Sciatic nerve (tissue), 2 donors: ENCODE results near the gene EOLA2. TPM values are rescaled to one million over a fixed set of nuclear protein-coding genes. Genes with fewer than 3 reads are reported as not detected.
"Not testable (repeated sequence)": the region's sequence is repeated elsewhere in the genome, so short reads cannot be mapped to it uniquely, and the experiment has no call there.

Experiments
- ATAC-seq: fragments of 200-7000 bp; cut with Tn5 transposase; one replicate; pipeline ENCODE4 v1.9.1; 2020; ENCODE audit warnings: mild to moderate bottlenecking, moderate library complexity
- DNase-seq: peaks from one replicate; pipeline ENCODE4 v3.0.0-alpha.2; 2020; ENCODE audit warnings: low spot score
- intact Hi-C: fragments of 100-400 bp; cut with DNase I; formaldehyde crosslinking; loops from one replicate; pipeline ENCODE4 v1.14.2; 2022
- total RNA-seq: library from RNA; stranded (reverse); fragmentation: NEBNext Ultra II Directional; extraction: Animal tissue kit (Norgen Biotek cat#: 25700); gene quantifications from one replicate; pipeline ENCODE4 v1.2.1, GENCODE V29; 2021
- donor health status: DM: no; HTN: no; CAD: no.
- donor health status: DM: no; HTN: no; CAD: no.

Gene EOLA2
- total RNA-seq, 1 donor from 2014 or later, result 24.5 TPM

- ATAC-seq, result no peak
- no peak for DNase-seq
- intact Hi-C loops, result no loop called here
These were observed 39.7 kb downstream of the EOLA2 start for GRCh38 chrX:149898554-149898953.

- intact Hi-C loops, ATAC-seq: not testable (repeated sequence)
These were observed 47.5 kb downstream of the EOLA2 start for GRCh38 chrX:149890828-149891227.

More at GRCh38 chrX:149890828-149891227, 47.5 kb downstream of the EOLA2 start:
- not testable (repeated sequence) for DNase-seq

Other genes with a start within 250 kb of the EOLA2 start
- gene MAGEA11, start 226.4 kb downstream of the EOLA2 start, total RNA-seq, result not detected
- gene HSFX1, start 164.4 kb downstream of the EOLA2 start, total RNA-seq, result 2.9 TPM
- gene MAGEA9, start 156.6 kb downstream of the EOLA2 start, total RNA-seq, result not detected
- not detected for gene MAGEA8, start 57.3 kb downstream of the EOLA2 start, total RNA-seq
- not detected for gene HSFX4, start 8.9 kb downstream of the EOLA2 start, total RNA-seq